Stimulated activated CD8-positive, alpha-beta memory T cell treated with anti-CD3 and anti-CD28 coated beads, Interleukin-4, amount 100 ng/mL, for 48 hours (primary cell): Measurements from ENCODE around the gene EDDM13.
"Not testable (repeated sequence)": the region's sequence is repeated elsewhere in the genome, so short reads cannot be mapped to it uniquely, and the experiment has no call there.

Experiments used
- DNase-seq: peaks from one replicate; pipeline ENCODE4 v3.0.0-alpha.2; 2020

Gene EDDM13

DNA sequence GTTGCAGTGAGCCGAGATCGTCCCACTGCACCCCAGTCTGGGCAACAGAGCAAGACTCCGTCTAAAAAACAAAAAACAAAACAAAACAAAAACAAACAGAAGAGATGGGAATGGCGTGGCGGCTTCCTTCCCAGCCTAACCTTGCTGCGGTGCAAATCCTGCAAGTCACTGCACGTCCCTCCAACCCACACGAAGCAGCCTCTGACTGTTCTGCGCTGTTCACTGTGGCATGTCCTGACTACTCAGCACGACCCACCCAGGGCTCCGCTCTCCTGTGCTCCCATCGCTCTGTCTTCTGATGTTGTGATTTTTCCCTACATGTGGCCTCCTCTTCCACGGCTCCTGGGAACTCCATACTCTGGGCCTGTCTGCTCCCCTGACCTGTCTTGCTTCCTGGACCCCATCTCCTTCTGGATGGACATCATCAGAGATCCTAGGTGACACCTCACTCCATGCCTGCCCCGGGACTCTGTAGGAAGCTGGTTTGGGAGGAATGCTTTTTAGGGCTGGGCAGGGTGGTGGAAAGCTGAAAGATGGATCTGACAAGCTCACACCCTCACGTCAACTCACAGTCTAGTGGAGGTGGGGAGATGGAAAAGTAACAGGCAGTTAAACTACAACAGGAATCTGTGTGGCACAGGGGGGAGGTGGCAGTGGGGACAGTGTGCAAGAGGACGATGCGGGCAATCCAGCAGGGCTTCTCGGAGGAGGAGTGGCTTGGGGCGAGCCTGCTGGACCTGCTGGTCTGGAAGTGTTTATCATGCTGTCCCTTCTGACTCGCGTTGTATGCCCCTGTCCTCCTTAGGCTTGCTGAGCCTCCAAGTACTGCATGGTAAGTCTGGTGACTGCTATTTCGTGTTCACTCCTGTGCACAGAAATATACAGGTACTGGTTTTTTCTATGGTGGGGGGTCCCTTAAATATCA lies 23.2 kb downstream of the EDDM13 start:
- DNase-seq = no peak

DNA sequence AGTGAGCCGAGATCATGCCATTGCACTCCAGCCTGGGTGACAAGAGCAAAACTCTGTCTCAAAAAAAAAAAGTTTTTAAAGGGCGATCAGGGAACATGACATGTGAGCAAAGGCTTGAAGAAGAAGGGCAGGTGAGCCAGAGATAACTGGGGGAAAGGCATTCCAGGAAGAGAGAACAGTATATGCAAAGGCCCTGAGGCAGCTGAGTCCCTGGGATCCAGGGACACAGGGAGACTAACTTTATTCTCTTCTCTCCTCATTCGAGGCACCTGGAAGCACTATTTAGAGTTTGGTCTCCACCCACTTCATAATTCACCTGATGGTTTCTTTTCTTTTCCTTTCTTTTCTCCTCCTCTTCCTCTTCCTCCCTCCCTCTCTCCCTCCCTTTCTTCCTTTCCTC lies 24.5 kb downstream of the EDDM13 start:
- DNase-seq = no peak

DNA sequence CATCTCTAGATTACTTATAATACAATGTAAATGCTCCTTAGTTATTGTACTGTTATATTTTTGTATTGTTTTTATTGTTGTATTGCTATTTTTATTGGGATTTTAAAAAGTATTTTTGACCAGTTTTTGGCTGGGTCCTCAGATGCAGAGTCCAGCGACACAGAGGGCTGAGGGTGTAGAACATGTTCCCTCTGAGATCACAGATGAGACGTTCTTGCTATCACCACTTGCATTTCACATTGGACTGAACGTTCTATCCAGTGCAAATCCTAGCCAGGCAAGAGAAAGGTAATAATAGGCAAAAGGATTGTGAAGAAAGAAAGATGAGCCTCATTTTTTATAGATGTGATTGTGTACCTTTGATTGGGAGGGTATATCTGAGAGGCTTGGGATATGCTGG lies 27.1 kb downstream of the EDDM13 start:
- DNase-seq = no peak

DNA sequence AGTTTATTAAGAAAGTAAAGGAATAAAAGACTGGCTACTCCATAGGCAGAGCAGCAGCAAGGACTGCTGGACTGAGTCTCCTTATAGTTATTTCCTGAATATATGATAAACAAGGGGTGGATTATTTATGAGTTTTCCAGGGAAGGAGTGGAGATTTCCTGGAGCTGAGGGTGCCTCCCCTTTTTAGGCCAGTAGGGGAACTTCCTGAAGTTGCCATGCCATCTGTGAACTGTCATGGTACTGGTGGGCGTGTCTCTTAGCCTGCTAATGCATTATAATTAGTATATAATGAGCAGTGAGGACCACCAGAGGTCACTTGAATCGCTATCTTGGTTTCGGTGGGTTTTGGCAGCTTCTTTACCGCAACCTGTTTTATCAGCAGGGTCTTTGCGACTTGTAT lies 28.6 kb downstream of the EDDM13 start:
- DNase-seq = no peak

DNA sequence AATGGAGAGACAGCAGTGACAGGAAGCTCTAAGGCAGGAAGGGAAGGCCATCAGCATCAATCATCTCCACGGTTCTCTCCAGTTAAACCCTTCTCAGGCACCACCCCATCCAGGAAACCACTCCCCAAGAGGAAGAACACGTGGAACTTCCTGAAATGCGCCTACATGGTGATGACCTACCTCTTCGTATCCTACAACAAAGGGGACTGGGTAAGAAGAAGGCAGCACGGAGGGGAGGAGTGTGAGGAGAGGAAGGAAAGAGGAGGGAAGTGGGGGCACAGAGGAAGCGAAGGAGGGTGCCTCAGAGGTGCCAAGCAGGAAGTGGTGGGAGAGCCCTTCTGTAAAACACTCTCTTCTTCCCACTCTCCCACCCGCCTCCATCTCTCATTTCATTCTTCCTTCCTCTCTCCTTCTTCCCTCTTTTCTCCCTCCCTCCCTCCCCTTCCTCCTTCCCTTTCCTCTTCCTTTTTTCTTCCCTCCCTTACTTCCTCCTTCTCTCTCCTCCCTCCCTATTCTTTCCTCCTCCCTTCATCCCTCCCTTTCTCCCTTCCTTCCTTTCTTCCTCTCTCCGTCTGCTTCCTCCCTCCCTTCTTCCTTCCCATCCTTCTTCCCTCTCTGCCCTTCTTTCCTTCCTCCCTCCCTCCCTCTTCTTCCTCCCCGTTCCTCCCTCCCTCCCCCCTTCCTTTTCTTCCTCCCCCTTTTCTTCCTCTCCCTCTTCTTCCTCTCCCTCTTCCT lies 29.5 kb downstream of the EDDM13 start:
- DNase-seq = no peak

DNA sequence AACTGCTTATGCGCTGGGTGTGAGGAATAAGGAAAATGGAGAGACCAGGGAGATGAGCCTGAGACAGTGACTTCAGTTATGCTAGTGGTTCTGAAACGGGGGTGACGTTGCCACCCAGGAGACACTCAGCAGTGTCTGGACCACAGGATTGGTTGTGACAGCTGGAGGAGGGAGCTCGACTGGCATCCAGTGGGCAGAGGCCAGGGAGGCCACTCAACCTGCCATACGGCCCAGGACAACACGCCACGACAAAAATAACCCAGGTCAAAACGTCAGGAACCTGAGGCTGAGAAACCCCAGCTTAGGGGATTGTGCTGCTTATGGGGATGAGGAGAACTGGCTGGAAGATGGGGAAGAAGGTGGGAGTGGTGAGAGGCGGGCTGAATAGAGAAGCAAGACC lies 31.7 kb downstream of the EDDM13 start:
- DNase-seq = no peak

DNA sequence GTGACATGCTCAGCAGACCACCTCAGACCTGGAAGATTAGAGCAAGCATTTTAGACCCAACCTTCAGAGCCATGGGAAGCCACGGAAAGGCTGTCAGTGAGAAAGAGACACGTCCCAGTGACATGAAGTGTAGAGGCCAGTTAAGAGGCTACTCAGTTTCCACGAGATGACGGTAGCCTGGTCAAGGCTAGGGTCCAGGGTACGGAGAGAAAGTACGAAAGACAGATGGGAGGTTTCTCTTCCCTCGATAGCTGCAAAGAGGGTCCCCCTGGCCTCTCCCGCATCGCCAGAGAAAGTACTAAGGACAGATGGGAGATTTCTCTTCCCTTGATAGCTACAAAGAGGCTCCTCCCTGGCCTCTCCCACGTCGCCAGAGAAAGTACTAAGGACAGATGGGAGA lies 33.5 kb downstream of the EDDM13 start:
- DNase-seq = no peak

DNA sequence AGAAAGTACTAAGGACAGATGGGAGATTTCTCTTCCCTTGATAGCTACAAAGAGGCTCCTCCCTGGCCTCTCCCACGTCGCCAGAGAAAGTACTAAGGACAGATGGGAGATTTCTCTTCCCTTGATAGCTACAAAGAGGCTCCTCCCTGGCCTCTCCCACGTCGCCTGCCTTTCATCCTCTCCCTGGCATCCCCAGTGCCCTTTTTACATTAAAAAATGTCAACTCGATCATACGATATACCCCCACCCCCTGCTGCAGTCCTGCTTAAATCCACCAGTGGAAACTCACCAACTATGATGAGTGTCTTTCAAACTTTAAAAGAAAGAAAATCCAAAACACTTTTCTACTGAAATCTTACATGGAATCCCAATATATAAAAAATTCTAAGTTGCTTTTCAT lies 34.5 kb downstream of the EDDM13 start:
- not testable (repeated sequence) for DNase-seq

DNA sequence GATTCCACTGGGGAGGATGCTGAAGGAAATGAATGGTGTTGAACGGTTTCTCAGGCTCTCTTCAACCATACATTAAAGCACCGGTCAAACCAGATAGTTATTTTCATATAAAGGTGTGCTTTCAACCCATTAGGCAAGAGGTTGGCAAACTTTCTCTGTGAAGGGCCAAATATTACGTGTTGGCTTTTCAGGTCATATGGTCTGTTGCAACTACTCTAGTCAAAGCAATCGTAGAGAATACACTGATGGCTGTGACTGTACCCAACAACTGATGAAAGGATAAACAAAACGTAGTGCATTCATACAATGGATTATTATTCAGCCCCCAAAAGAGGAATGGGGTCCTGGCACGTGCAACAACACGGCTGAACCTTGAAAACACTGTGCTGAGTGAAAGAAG lies 36.2 kb downstream of the EDDM13 start:
- DNase-seq = no peak

DNA sequence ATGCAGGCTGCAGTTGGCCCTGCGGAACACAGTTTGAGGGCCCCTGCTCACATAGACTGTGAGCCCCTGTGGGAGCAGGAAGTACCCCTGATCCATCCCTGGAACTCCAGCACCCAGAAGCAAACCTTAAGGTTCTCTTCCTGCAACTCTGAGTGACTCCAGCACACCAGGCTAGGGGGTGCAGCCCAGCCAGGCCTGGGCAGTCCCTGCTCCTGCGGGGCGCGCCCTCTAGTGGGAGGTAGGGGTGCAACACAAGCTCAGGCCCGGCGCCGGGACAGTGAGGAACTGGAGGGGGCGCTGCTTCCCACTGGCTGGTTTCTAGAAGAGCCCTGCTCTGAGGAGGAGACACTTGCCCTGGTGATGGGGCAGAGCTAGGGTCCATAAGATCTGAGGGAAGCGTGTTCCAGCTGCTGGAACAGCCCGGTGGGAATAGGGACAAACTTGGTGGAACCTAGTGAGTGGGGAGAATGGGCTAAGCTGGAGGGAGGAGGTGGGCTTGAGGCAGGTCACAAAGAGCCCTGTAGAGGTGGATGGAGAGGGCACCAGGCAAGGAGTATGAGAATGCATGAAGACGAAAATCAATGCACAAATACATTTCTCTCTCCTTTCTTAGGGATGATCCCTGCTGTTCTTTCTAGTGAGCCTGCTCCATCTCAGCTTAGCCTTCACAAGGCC lies 37.1 kb downstream of the EDDM13 start:
- DNase-seq = peak; percentile 84

DNA sequence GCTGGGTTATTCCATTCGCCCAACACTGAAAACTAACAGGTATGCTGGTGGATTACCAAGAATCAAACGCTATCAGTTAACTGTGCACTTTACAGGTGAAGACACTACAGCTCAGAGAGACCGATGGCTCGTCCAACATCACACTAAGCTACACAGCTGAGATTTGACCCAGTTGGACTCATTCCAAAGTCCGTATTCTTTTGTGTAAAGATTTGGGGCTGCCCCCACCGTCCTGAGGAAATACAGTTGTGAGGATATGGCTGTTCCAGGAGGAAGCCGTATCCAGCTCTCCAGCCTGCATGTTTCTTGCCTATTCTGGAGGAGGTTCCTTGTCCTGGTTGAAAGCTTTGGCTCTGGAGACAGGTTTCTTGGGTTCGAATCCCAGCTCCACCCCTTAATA lies 37.9 kb downstream of the EDDM13 start:
- no peak for DNase-seq

DNA sequence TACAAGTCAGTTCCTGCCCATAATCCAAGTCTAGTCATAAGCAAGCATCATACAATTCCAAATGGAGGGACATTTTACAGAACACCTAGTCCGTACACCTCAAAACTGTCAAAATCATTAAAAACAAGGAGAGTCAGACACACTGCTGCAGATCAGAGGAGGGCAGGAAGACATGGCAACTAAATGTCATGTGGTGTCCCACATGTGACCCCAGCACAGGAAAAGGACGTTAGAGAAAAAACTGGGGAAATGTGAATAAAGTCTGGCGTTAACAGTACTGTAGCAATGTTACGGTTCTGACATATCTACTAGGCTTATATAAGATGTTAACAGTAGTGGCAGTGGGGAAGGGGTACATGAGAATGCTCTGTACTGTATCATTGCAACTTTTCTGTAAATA lies 39.8 kb downstream of the EDDM13 start:
- DNase-seq = no peak

DNA sequence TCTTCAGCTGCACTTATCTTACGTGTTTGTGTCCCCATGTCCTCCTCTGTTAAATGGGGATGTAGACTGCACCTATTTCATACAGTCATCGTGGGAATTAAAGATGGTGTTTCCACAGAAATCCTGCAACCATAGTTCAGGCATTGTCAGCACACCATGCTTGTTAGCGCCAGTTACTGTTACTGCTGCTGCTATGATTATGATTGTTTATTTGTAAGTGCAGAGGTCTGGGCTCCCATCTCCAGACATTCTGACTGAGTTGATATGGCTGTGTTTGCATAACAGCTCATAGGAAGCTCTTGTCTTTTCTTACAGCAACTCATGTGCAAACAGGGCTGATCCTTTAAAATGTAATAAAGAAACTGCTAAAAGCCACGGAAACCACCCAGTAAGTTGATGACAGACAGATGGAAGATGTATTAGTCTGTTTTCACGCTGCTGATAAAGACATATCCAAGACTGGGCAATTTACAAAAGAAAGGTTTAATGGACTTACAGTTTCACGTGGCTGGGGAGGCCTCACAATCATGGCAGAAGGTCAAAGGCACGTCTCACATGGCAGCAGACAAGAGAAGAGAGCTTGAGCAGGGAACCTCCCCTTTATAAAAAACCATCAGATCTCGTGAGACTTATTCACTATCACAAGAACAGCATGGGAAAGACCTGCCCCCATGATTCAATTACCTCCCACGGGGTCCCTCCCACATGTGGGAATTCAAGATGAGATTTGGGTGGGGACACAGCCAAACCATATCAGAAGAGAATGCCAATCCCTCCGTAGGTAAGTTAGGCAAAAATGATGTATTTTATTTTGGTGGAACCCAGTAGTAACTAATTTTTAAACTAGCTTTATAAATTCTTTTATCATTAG lies 40.5 kb downstream of the EDDM13 start:
- no peak for DNase-seq

DNA sequence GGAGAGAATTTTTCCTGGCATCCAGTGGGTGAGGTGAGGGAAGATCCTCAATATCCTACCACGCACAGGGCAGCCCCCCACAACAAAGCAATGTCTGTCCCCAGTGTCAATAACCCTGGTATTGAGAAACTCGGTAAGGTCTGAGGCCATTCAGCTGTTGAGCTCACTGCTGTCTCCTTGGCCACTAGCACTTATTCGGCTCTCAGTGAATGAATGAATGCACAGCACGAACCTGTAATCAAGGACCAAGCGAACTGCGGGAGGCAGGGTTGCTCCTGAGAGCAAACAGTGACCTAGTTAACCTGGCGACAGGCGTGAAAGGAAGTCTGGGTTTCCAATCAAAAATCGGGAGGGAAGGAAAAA lies 41.5 kb downstream of the EDDM13 start:
- no peak for DNase-seq

DNA sequence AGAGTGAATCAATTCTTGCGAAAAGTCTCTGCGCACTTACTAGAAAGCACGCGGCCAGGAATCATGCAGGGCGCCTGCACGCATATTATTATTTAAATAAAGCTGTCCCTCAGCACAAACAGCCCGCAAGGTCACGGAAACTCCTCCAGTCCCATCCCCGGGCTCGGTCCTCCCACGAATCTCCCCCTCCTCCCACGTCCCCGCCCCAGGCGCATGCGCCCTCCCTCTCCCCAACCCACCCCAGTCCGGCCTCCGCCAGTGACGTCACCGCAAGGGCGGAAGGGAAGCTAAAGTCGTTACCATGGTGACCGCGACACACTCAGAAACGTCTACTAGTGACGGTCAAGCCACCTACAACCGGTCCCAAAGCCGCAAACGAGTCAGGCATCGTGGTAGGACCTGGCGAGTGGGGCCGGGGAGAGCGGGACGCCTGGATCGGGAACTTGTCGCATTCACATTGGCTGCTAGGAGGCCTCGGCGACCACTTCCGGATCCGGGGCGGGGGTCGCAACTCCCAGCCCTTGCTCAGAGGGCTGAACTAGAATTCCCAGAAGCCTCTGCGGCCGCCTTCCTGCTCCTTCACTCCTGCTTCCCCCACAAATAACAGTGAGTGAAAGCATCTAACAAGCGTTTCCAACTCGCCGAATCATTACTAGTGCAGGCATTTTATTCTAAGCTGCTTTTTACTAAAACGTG lies 42.0 kb downstream of the EDDM13 start, which contains the start of gene ZSCAN5A:
TSS of gene ZSCAN5A (minus strand) at position 459 of the 696 bp plus-strand sequence. CDS start 89,793 bp downstream, outside the sequence.
- DNase-seq = peak; percentile 98

DNA sequence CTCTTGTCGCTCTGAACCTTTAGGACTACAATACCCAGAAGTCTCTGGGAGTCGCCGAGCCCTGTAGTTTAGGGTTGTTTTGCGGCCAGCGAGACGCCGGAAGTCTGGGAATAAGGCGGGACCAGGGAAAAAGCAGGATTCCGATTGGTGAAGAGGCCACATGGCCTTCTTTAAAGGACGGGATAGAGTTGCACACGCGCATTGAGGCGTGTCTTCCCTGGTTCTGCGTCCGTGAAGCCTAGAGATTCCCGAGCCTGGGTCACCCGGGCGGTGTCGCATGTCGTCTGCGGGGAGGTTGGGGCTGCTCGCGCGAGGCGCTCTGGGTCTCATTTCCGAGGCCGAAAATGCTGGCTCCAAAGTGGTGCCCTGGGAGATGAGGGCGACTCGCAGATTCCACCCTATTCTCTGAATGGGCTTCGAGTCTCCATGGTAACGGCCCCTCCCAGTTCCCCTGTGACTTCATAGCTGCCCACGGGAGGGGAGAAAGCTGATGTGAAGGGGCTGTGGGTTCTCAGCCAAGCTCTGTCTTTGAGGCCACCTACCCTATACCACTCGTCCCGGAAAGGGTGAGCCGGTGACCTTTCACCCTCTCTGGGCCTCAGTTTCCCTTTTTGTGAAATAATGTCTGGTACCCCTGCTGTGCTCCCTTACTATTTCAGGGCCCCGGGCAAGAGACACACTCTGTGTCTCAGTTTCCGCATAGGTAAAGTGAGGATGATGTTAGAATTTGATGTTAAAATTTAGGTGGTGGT lies 42.7 kb downstream of the EDDM13 start:
- DNase-seq = peak; percentile 90

DNA sequence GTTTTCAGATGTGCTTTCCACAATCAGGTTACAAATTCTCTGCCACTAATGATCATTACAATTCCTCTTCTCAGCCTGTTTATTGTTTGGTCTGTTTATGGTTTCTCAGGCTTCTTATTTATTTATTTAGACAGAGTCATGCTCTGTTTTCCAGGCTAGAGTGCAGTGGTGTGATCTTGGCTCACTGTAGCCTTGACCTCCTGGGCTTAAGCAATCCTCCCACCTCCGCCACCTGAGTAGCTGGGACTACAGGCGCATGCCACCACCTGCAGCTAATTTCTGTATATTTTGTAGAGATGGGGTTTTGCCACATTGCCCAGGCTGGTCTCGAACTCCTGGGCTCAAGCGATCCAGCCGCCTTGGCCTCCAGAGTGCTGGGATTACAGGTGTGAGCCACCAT lies 44.2 kb downstream of the EDDM13 start:
- no peak for DNase-seq

DNA sequence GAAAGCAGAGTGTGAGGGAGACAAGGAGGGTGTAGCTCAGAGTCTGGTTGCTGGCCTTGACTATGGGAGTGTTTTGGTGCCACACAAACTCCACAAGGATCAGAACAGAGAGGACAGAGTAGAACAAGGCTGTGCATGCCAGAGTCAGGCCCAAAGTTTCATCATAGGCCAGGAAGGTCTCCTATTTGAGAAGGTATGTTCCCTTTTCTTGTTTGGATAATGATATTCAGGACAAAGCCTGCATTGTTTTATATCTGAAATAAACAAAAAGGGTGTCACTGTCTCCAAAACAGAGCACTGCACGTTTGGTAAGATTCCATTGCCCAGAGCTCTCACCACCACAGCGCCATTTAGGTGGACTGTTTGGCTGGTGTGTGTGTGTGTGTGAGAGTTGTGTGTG lies 45.2 kb downstream of the EDDM13 start:
- no peak for DNase-seq

DNA sequence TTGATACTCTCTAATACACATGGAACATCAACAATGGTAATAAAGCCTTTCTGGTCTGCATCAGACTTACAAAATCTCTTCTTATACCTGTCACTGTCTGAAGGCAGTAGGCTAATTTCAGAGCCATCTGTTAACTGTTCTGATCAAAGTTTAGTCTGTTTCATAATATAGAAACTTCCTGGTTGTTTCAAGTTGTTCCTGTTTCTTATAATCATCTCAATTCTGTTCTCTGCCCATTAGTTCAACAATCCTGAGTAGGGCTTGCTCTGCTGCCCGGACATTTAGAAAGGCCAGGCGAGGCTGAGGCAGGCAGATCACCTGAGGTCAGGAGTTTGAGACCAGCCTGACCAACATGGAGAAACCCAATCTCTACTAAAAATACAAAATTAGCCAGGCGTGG lies 47.4 kb downstream of the EDDM13 start:
- DNase-seq = no peak

DNA sequence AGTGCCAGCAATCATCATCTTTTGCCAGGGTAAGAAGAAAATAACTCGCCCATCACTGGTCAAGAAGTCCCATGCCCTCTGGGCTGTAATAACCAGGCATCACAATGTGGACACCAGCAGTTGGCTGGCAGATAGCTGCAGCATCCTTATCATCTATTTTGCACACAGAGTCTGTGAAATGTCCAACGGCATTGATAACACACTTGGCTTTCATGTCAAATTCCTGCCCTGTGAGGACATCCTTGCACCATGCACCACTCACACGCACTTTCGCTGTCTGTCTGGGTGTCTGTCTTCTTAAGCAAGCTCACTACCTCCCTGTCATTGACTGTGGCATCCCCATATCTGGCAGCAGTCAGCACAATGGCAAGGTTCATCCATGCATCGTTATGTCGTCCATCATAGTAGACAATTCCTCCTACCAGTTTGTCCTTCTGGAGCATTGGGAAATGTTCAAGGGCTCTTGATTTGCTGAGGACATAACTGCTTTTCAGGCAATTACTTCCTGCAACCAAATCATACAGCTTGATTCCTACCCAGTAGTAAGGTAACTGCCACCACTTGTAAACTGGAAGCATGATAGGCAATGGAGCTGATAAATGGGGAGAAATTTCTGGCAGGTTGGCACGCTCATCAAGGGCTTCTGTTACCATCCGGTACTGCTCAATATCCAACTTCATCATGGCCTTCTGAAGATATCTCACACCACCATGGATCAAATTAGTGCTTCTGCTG lies 48.9 kb downstream of the EDDM13 start:
- no peak for DNase-seq
